ENCODE measurements around the gene TEAD1.

GRCh38 chr11:12693094-12693478, 18.9 kb downstream of the TEAD1 start:
- no peak for TF ChIP-seq CTCF (IDR thresholded peaks at IDR 0.05)
- TF ChIP-seq POLR2A (IDR thresholded peaks at IDR 0.05) = no peak
